Measurements from ENCODE around the gene GRID2. TPM values are rescaled to one million over a fixed set of nuclear protein-coding genes. Genes with fewer than 3 reads are reported as not detected.

Gene GRID2
- total RNA-seq, 1 donor, result not detected

GRCh38 chr4:93373893-93374860, 1070.4 kb downstream of the GRID2 start:
- Histone ChIP-seq H3K27ac (ENCODE audit: low read depth, low read length) (no peak overlapping the region), H3K36me3 (ENCODE audit: insufficient read depth, low read length) (no peaks in the 10 kb centered on the region), H3K79me2 (ENCODE audit: insufficient read depth, low read length) (no peaks in the 10 kb centered on the region), H3K4me1 (ENCODE audit: insufficient read depth, low read length) (no peaks in the 10 kb centered on the region), H4K20me1 (ENCODE audit: insufficient read depth, low read length) (no peaks in the 10 kb centered on the region), H3K27me3 (ENCODE audit: insufficient read depth, low read length) (no peaks in the 10 kb centered on the region), H3K9me3 (ENCODE audit: low read depth, low read length) (no peaks in the 10 kb centered on the region), H2AFZ (ENCODE audit: low read length) (no peak overlapping the region), H3K4me2 (ENCODE audit: insufficient read depth, low read length) (no peak overlapping the region), H3K4me3 (ENCODE audit: insufficient read depth, low read length) (no peak overlapping the region)
- DNase-seq (ENCODE audit: insufficient read length, low spot score, missing footprints), result no peak
- TF ChIP-seq, protein P1, sequence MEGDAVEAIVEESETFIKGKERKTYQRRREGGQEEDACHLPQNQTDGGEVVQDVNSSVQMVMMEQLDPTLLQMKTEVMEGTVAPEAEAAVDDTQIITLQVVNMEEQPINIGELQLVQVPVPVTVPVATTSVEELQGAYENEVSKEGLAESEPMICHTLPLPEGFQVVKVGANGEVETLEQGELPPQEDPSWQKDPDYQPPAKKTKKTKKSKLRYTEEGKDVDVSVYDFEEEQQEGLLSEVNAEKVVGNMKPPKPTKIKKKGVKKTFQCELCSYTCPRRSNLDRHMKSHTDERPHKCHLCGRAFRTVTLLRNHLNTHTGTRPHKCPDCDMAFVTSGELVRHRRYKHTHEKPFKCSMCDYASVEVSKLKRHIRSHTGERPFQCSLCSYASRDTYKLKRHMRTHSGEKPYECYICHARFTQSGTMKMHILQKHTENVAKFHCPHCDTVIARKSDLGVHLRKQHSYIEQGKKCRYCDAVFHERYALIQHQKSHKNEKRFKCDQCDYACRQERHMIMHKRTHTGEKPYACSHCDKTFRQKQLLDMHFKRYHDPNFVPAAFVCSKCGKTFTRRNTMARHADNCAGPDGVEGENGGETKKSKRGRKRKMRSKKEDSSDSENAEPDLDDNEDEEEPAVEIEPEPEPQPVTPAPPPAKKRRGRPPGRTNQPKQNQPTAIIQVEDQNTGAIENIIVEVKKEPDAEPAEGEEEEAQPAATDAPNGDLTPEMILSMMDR (IDR thresholded peaks at IDR 0.05; ENCODE audit: extremely low read depth, low read depth, low read length), result no peak

DNA sequence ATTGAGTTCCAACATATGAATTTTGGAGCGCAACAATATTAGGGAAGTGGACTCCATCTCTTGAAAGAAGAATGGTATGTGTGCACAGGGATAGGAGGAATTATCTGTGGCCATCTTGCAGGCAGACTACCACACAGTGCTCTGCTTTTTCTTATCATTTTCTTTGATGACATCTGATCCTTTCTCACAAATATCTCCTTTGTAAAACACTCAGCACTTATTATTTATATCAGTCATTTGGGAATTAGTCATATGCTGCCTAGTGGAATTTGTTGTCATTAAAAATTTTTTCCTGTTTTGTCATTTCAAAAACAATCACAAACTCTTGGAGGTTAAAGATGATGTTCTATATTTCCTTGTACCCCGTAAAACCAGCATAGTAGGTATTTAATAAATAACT, 1080.5 kb downstream of the GRID2 start:
- peaks cover 3% of the 10 kb centered on the region for H3K9me3 ChIP-seq (ENCODE audit: low read depth, low read length)
- no peak overlapping the region for H2AFZ ChIP-seq (ENCODE audit: low read length)
- no peak for DNase-seq (ENCODE audit: insufficient read length, low spot score, missing footprints)
- no peaks in the 10 kb centered on the region for H3K27me3 ChIP-seq (ENCODE audit: insufficient read depth, low read length)
- H3K36me3 ChIP-seq (ENCODE audit: insufficient read depth, low read length), result no peaks in the 10 kb centered on the region
- no peaks in the 10 kb centered on the region for H3K4me1 ChIP-seq (ENCODE audit: insufficient read depth, low read length)
- no peaks in the 10 kb centered on the region for H4K20me1 ChIP-seq (ENCODE audit: insufficient read depth, low read length)
- H3K4me2 ChIP-seq (ENCODE audit: insufficient read depth, low read length), result no peak overlapping the region
- H3K27ac ChIP-seq (ENCODE audit: low read depth, low read length), result no peak overlapping the region
- TF ChIP-seq, protein P1 (IDR thresholded peaks at IDR 0.05; ENCODE audit: extremely low read depth, low read depth, low read length), result no peak
- H3K79me2 ChIP-seq (ENCODE audit: insufficient read depth, low read length), result no peaks in the 10 kb centered on the region
- no peak overlapping the region for H3K4me3 ChIP-seq (ENCODE audit: insufficient read depth, low read length)

DNA sequence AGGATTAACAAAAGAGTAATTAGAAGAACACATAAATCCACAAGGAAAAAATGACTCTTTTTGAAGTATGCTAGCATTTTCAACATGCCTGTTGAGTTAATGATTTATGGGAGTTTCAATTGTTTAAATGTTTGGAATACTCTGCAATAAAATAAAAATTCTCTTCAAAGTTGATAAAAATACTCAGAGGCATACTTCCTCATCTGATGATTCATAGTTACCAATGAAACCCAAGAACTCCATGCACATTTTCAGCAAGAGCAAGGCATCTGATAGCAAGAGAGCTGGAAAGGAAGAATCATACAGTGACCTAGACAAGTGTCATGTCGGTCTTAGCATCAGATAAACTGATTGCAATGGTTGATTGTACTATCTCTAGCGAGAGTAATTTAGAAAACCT, 1081.1 kb downstream of the GRID2 start:
- H2AFZ ChIP-seq (ENCODE audit: low read length), result no peak overlapping the region
- H3K27me3 ChIP-seq (ENCODE audit: insufficient read depth, low read length), result no peaks in the 10 kb centered on the region
- H3K27ac ChIP-seq (ENCODE audit: low read depth, low read length), result no peak overlapping the region
- no peak overlapping the region for H3K4me3 ChIP-seq (ENCODE audit: insufficient read depth, low read length)
- no peak overlapping the region for H3K4me2 ChIP-seq (ENCODE audit: insufficient read depth, low read length)
- H3K4me1 ChIP-seq (ENCODE audit: insufficient read depth, low read length), result no peaks in the 10 kb centered on the region
- H3K79me2 ChIP-seq (ENCODE audit: insufficient read depth, low read length), result no peaks in the 10 kb centered on the region
- peaks cover 3% of the 10 kb centered on the region for H3K9me3 ChIP-seq (ENCODE audit: low read depth, low read length)
- TF ChIP-seq, protein P1 (IDR thresholded peaks at IDR 0.05; ENCODE audit: extremely low read depth, low read depth, low read length), result no peak
- H3K36me3 ChIP-seq (ENCODE audit: insufficient read depth, low read length), result no peaks in the 10 kb centered on the region
- DNase-seq (ENCODE audit: insufficient read length, low spot score, missing footprints), result no peak
- no peaks in the 10 kb centered on the region for H4K20me1 ChIP-seq (ENCODE audit: insufficient read depth, low read length)

DNA sequence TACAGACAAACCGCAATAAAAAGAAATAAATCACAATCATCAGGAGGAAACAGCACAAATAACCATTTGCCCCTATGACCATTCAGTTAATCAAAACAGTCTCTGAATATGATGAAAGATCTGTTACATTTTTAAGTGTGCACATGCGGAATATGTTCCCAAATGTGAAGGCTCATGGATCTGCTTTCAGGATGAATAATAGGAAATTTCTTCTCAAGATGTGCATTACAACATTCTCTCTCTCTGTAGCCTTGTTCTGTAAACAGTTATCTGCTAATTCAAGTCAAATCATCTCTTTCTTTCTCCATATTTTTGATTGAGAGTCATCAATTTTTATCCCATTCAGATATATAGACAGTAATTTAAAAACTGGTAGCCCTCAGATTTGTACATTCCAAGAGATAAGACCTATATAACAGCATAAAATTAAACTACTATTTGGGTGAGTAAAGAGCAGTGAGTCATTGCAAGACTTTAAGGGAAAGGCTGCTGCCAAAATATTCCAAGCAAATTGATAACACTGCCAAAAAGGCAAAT, 1090.8 kb downstream of the GRID2 start:
- Histone ChIP-seq H3K4me1 (ENCODE audit: insufficient read depth, low read length) (no peaks in the 10 kb centered on the region), H3K36me3 (ENCODE audit: insufficient read depth, low read length) (no peaks in the 10 kb centered on the region), H4K20me1 (ENCODE audit: insufficient read depth, low read length) (no peaks in the 10 kb centered on the region), H3K27me3 (ENCODE audit: insufficient read depth, low read length) (no peaks in the 10 kb centered on the region), H3K9me3 (ENCODE audit: low read depth, low read length) (no peaks in the 10 kb centered on the region), H3K4me3 (ENCODE audit: insufficient read depth, low read length) (no peak overlapping the region), H3K27ac (ENCODE audit: low read depth, low read length) (no peak overlapping the region), H2AFZ (ENCODE audit: low read length) (no peak overlapping the region), H3K79me2 (ENCODE audit: insufficient read depth, low read length) (no peaks in the 10 kb centered on the region), H3K4me2 (ENCODE audit: insufficient read depth, low read length) (no peak overlapping the region)
- TF ChIP-seq, protein P1 (IDR thresholded peaks at IDR 0.05; ENCODE audit: extremely low read depth, low read depth, low read length), result no peak
- DNase-seq (ENCODE audit: insufficient read length, low spot score, missing footprints), result no peak
